Stomach (tissue), 4 donors: ENCODE measurements around the gene SLC1A2.

Source experiments
- CTCF ChIP-seq, 7 experiments: fragments of 450-650 bp in 4 of 7; fragments of 200-600 bp in 3 of 7; sonication (generic) in 3 of 7; IDR thresholded peaks; one replicate each; pipeline ENCODE4 v1.5.1; 2016 to 2019; ENCODE audit warnings: antibody characterized with exemption in 7 of 7, control low read depth in 2 of 7, mild to moderate bottlenecking in 1 of 7
- EP300 ChIP-seq: sonication (generic); formaldehyde crosslinking; IDR thresholded peaks from one replicate; pipeline ENCODE4 v1.6.1; 2017; ENCODE audit warnings: antibody characterized with exemption
- POLR2A ChIP-seq, 4 donors: fragments of 450-650 bp; IDR thresholded peaks; one replicate each; pipeline ENCODE4 v1.6.1; 2016; ENCODE audit warnings: antibody characterized with exemption in 4 of 4, control low read depth in 2 of 4, mild to moderate bottlenecking in 1 of 4, moderate library complexity in 1 of 4
- POLR2AphosphoS5 ChIP-seq, 3 donors: sonication (generic); formaldehyde crosslinking; IDR thresholded peaks; one replicate each; pipeline ENCODE4 v1.6.1; 2016; ENCODE audit warnings: antibody characterized with exemption in 3 of 3

GRCh38 chr11:35349897-35350296 is 69.5 kb downstream of the SLC1A2 start:
- no peak for TF ChIP-seq POLR2A (IDR thresholded peaks at IDR 0.05)
- no peak for TF ChIP-seq CTCF (IDR thresholded peaks at IDR 0.05)
- TF ChIP-seq POLR2AphosphoS5 (IDR thresholded peaks at IDR 0.05): no peak
- TF ChIP-seq EP300: no peak
